H9 (cell line): Measurements from ENCODE around the gene HBP1. TPM values are rescaled to one million over a fixed set of nuclear protein-coding genes. Genes with fewer than 3 reads are reported as not detected.
A peak's percentile ranks its signal among the peaks of the same experiment; 100 is the strongest.

Source experiments
- DNase-seq: peaks from one replicate; pipeline ENCODE4 v3.0.0-alpha.2; 2017
- H2AFZ ChIP-seq: one replicate; pipeline ENCODE4 v1.6.1; 2013; ENCODE audit warnings: mild to moderate bottlenecking, low read length, control low read depth, moderate library complexity
- H2AK5ac ChIP-seq: 2 replicates; pipeline ENCODE4 v1.6.1; 2013; ENCODE audit warnings: low read length, control low read depth, mixed read lengths; ENCODE audit not compliant: insufficient read length
- H2BK120ac ChIP-seq: one replicate; pipeline ENCODE4 v1.6.1; 2013; ENCODE audit warnings: low read depth, mild to moderate bottlenecking, low read length, control low read depth, inconsistent platforms; ENCODE audit not compliant: poor library complexity, severe bottlenecking
- H2BK12ac ChIP-seq: 2 replicates; pipeline ENCODE4 v1.6.1; 2013; ENCODE audit warnings: low read length, control low read depth, mixed read lengths, low read depth; ENCODE audit not compliant: insufficient read length
- H2BK15ac ChIP-seq: 2 replicates; pipeline ENCODE4 v1.6.1; 2013; ENCODE audit warnings: low read depth, low read length, control low read depth
- H2BK20ac ChIP-seq: one replicate; pipeline ENCODE4 v1.6.1; 2013; ENCODE audit warnings: low read depth, mild to moderate bottlenecking, low read length, control low read depth, inconsistent platforms; ENCODE audit not compliant: poor library complexity, severe bottlenecking
- H2BK5ac ChIP-seq: 2 replicates; pipeline ENCODE4 v1.6.1; 2013; ENCODE audit warnings: low read length, control low read depth, mixed read lengths; ENCODE audit not compliant: insufficient read length
- H3K14ac ChIP-seq: 2 replicates; pipeline ENCODE4 v1.6.1; 2013; ENCODE audit warnings: low read length, control low read depth; ENCODE audit not compliant: insufficient read depth
- H3K18ac ChIP-seq: 2 replicates; pipeline ENCODE4 v1.6.1; 2013; ENCODE audit warnings: low read depth, mild to moderate bottlenecking, mixed read lengths, low read length, control low read depth; ENCODE audit not compliant: insufficient read length
- H3K23ac ChIP-seq: 2 replicates; pipeline ENCODE4 v1.6.1; 2013; ENCODE audit warnings: low read length, control low read depth, mixed read lengths, low read depth; ENCODE audit not compliant: insufficient read length
- H3K23me2 ChIP-seq: 2 replicates; pipeline ENCODE4 v1.6.1; 2013; ENCODE audit warnings: low read depth, mild to moderate bottlenecking, mixed read lengths, low read length, control low read depth; ENCODE audit not compliant: insufficient read length, poor library complexity, severe bottlenecking
- H3K27ac ChIP-seq: 2 replicates; pipeline ENCODE4 v1.5.1; 2013; ENCODE audit warnings: low read length, control low read depth, mixed read lengths, low read depth; ENCODE audit not compliant: insufficient read length
- H3K27me3 ChIP-seq: 2 replicates; pipeline ENCODE4 v1.6.1; 2013; ENCODE audit warnings: low read length, control low read depth, inconsistent platforms; ENCODE audit not compliant: insufficient read depth
- H3K4ac ChIP-seq: 2 replicates; pipeline ENCODE4 v1.6.1; 2013; ENCODE audit warnings: low read depth, mild to moderate bottlenecking, control low read depth, inconsistent platforms, low read length, moderate library complexity
- H3K4me1 ChIP-seq: 2 replicates; pipeline ENCODE4 v1.6.1; 2013; ENCODE audit warnings: low read length, control low read depth, inconsistent platforms; ENCODE audit not compliant: insufficient read depth
- H3K4me2 ChIP-seq: 2 replicates; pipeline ENCODE4 v1.6.1; 2013; ENCODE audit warnings: low read length, control low read depth, mixed read lengths; ENCODE audit not compliant: insufficient read length, insufficient read depth
- H3K56ac ChIP-seq: 2 replicates; pipeline ENCODE4 v1.6.1; 2013; ENCODE audit warnings: low read depth, mild to moderate bottlenecking, mixed read lengths, low read length, control low read depth; ENCODE audit not compliant: insufficient read length
- H3K79me1 ChIP-seq: 2 replicates; pipeline ENCODE4 v1.6.1; 2013; ENCODE audit warnings: low read depth, mild to moderate bottlenecking, moderate library complexity, low read length, control low read depth, inconsistent platforms; ENCODE audit not compliant: insufficient read depth, poor library complexity, severe bottlenecking
- H3K79me2 ChIP-seq: 2 replicates; pipeline ENCODE4 v1.6.1; 2013; ENCODE audit warnings: low read length, control low read depth, inconsistent platforms; ENCODE audit not compliant: insufficient read depth
- H3K9ac ChIP-seq: 2 replicates; pipeline ENCODE4 v1.6.1; 2013; ENCODE audit warnings: low read length, control low read depth, mixed read lengths; ENCODE audit not compliant: insufficient read length; ENCODE audit errors: extremely low read depth
- H3K9me3 ChIP-seq: one replicate; pipeline ENCODE4 v1.6.1; 2013; ENCODE audit warnings: low read depth, low read length, inconsistent platforms; ENCODE audit not compliant: control insufficient read depth
- H3T11ph ChIP-seq: one replicate; pipeline ENCODE4 v1.6.1; 2013; ENCODE audit warnings: mild to moderate bottlenecking, low read length, control low read depth, inconsistent platforms
- H4K20me1 ChIP-seq: one replicate; pipeline ENCODE4 v1.6.1; 2013; ENCODE audit not compliant: control insufficient read depth, insufficient read length, insufficient read depth
- H4K5ac ChIP-seq: 2 replicates; pipeline ENCODE4 v1.6.1; 2013; ENCODE audit warnings: low read depth, mild to moderate bottlenecking, mixed read lengths, low read length, control low read depth; ENCODE audit not compliant: insufficient read length
- H4K8ac ChIP-seq: replicated peaks from 2 replicates; pipeline ENCODE4 v1.6.1; 2013; ENCODE audit warnings: low read length, control low read depth, mixed read lengths, low read depth; ENCODE audit not compliant: insufficient read length
- H4K91ac ChIP-seq: 2 replicates; pipeline ENCODE4 v1.6.1; 2013; ENCODE audit warnings: low read depth, mild to moderate bottlenecking, moderate library complexity, mixed read lengths, low read length, control low read depth; ENCODE audit not compliant: insufficient read length
- H3K27ac Mint-ChIP-seq, 3 experiments: 2 replicates in 2 of 3; 3 replicates in 1 of 3; pipeline ENCODE4 v1.8.0; 2020 to 2021; ENCODE audit warnings: mixed read lengths in 3 of 3, mild to moderate bottlenecking in 1 of 3, moderate library complexity in 1 of 3
- H3K27me3 Mint-ChIP-seq: 2 replicates; pipeline ENCODE4 v1.8.0; 2021; ENCODE audit warnings: low read depth, mild to moderate bottlenecking, moderate library complexity, mixed read lengths
- H3K36me3 Mint-ChIP-seq, 3 experiments: 2 replicates in 2 of 3; 3 replicates in 1 of 3; pipeline ENCODE4 v1.8.0; 2020 to 2021; ENCODE audit warnings: low read depth in 3 of 3, mixed read lengths in 3 of 3; ENCODE audit not compliant: insufficient read depth in 1 of 3
- H3K4me1 Mint-ChIP-seq, 2 experiments: 2 replicates each; pipeline ENCODE4 v1.8.0; 2020; ENCODE audit warnings: mixed read lengths in 2 of 2
- H3K4me3 Mint-ChIP-seq, 2 experiments: 2 replicates in 1 of 2; 3 replicates in 1 of 2; pipeline ENCODE4 v1.8.0; 2020 to 2021; ENCODE audit warnings: mild to moderate bottlenecking in 2 of 2, mixed read lengths in 2 of 2, moderate library complexity in 1 of 2
- H3K9me3 Mint-ChIP-seq, 2 experiments: 2 replicates in 1 of 2; 3 replicates in 1 of 2; pipeline ENCODE4 v1.8.0; 2020; ENCODE audit warnings: mild to moderate bottlenecking in 2 of 2, mixed read lengths in 2 of 2, moderate library complexity in 1 of 2
- WGBS: extraction: QIAGEN DNeasy Blood & Tissue Kit; methylation state at CpG from one replicate; pipeline ENCODE4 v1.1.7; 2013; ENCODE audit warnings: missing lambda C conversion rate, low lambda C conversion rate, mixed read lengths; ENCODE audit not compliant: insufficient read length; ENCODE audit errors: extremely low coverage; 5-methylcytosine and 5-hydroxymethylcytosine counted together
- total RNA-seq: library from RNA; stranded (reverse); gene quantifications from 2 replicates; pipeline ENCODE4 v1.2.1, GENCODE V29; 2021
- TF ChIP-seq, protein P1 (sequence below): fragments of 200-600 bp; sonication (generic); conservative IDR thresholded peaks from 3 replicates; pipeline ENCODE4 v1.8.0; 2021; ENCODE audit warnings: antibody characterized with exemption, mild to moderate bottlenecking

The HBP1 gene
- total RNA-seq, 1 experiment from 2014 or later, result 27.6 TPM

DNA sequence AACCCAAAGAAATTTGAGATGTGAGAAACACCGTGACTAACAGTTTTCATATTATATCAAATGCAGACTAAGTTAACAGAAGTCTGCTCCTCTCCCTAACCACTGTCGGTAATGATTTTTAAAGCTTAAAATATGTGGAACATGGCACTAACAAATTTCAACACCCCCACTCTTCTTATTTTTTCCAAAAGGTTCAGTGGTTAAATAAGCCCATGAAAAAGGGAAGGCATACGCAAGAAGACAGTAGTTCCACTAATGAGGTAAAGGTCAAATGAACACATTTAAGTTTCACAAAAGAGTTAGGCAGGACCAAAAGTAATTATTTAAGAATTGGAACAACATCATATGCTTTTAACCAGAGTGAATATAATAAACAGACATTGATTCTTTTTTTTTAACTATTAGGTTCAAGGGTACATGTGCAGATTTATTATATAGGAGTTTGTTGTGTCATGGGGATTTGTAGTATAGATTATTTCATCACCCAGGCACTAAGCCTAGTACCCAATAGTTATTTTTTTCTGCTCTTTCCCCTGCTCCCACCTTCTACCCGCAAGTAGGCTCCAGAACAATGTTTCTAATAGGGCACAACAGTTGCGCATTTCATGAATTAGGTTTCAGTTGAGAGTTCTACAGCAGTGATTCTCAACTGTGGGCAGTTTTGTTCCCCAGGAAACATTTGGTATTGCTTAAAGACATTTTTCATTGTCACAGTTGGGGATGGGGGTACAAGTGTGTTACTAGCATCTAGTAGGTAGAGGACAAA, 79.9 kb downstream of the HBP1 start:
- Mint-ChIP-seq H3K36me3 (peaks cover 22 to 39% (median 25%) of the 10 kb centered on the region in 3 experiments), H3K27me3 (no peaks in the 10 kb centered on the region), H3K9me3 (peaks cover 13 to 21% of the 10 kb centered on the region in 2 experiments; a peak in 4 of 5 replicates), H3K4me1 (peaks cover 0 to 14% of the 10 kb centered on the region in 2 experiments; a peak in 2 of 4 replicates), H3K4me3 (no peak overlapping the region), H3K27ac (peak overlapping the region in 1 of 3 experiments; percentile 17; a peak in 1 of 7 replicates)
- H3K4me2 ChIP-seq, result no peak overlapping the region
- no peak overlapping the region for H4K8ac ChIP-seq
- no peaks in the 10 kb centered on the region for H3K9me3 ChIP-seq
- no peak overlapping the region for H2BK12ac ChIP-seq
- no peak overlapping the region for H2BK20ac ChIP-seq
- no peak overlapping the region for H3K9ac ChIP-seq
- H3K27ac ChIP-seq, result no peak overlapping the region
- H4K5ac ChIP-seq, result no peak overlapping the region
- H2AFZ ChIP-seq, result no peak overlapping the region
- H4K91ac ChIP-seq, result no peak overlapping the region
- no peaks in the 10 kb centered on the region; the same call in 1 of the 2 replicates for H3K4me1 ChIP-seq
- H3K27me3 ChIP-seq, result no peaks in the 10 kb centered on the region
- no peaks in the 10 kb centered on the region for H4K20me1 ChIP-seq
- H2BK5ac ChIP-seq, result no peak overlapping the region
- no peak overlapping the region for H3K18ac ChIP-seq
- no peak overlapping the region for H3K56ac ChIP-seq
- H3T11ph ChIP-seq, result no peak overlapping the region
- H3K79me2 ChIP-seq, result no peaks in the 10 kb centered on the region
- WGBS, result no CpG with 5 or more reads among the region's 5 CpGs
- no peak overlapping the region for H3K23ac ChIP-seq
- TF ChIP-seq, protein P1, sequence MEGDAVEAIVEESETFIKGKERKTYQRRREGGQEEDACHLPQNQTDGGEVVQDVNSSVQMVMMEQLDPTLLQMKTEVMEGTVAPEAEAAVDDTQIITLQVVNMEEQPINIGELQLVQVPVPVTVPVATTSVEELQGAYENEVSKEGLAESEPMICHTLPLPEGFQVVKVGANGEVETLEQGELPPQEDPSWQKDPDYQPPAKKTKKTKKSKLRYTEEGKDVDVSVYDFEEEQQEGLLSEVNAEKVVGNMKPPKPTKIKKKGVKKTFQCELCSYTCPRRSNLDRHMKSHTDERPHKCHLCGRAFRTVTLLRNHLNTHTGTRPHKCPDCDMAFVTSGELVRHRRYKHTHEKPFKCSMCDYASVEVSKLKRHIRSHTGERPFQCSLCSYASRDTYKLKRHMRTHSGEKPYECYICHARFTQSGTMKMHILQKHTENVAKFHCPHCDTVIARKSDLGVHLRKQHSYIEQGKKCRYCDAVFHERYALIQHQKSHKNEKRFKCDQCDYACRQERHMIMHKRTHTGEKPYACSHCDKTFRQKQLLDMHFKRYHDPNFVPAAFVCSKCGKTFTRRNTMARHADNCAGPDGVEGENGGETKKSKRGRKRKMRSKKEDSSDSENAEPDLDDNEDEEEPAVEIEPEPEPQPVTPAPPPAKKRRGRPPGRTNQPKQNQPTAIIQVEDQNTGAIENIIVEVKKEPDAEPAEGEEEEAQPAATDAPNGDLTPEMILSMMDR, result no peak
- no peak overlapping the region for H2BK120ac ChIP-seq
- no peaks in the 10 kb centered on the region for H3K23me2 ChIP-seq
- no peak overlapping the region for H3K4ac ChIP-seq
- H2BK15ac ChIP-seq, result no peak overlapping the region
- no peak overlapping the region for H2AK5ac ChIP-seq
- H3K79me1 ChIP-seq, result no peaks in the 10 kb centered on the region
- no peak overlapping the region for H3K14ac ChIP-seq
- no peak for DNase-seq
